Endothelial cell of umbilical vein (primary cell): Measurements from ENCODE around the gene KIAA1217.

ENCODE experiments used
- CTCF ChIP-seq, 2 donors: IDR thresholded peaks; 1 replicate in 1 of 2; 2 replicates in 1 of 2; pipeline ENCODE4 v1.5.1; 2011; ENCODE audit warnings: low read length in 2 of 2, mild to moderate bottlenecking in 2 of 2, moderate library complexity in 2 of 2, control low read depth in 1 of 2, inconsistent platforms in 1 of 2, low read depth in 1 of 2; ENCODE audit not compliant: insufficient read depth in 1 of 2; ENCODE audit errors: extremely low read depth in 1 of 2
- POLR2AphosphoS5 ChIP-seq: IDR thresholded peaks from 2 replicates; pipeline ENCODE4 v1.6.1; 2012; ENCODE audit warnings: low read depth, mild to moderate bottlenecking, control low read depth, low read length, moderate library complexity; ENCODE audit not compliant: insufficient read depth
- TF ChIP-seq, protein P1 (sequence below): IDR thresholded peaks from 2 replicates; pipeline ENCODE4 v1.6.1; 2011; ENCODE audit not compliant: insufficient read depth, insufficient read length

DNA sequence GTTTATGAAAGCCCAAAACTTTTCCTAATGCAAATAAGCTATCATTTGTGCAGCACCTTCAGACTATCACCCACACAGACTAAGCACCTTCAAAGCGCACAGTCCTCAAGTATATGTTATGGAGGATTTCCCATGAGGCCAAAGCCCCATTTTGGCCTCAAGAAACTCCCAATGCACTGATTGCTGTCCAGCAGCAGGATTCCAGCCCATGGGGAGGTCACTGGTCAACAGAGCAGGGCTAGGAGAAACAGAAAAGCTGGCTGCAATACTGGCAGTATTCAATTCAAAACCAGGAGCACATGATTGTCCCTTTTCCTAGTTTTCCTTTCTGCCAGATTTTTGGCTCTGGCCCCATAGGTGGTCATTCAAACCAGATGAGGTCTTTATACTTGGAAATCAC, 24.5 kb upstream of the KIAA1217 start:
- TF ChIP-seq, protein P1, sequence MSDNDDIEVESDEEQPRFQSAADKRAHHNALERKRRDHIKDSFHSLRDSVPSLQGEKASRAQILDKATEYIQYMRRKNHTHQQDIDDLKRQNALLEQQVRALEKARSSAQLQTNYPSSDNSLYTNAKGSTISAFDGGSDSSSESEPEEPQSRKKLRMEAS, result no peak
- no peak for TF ChIP-seq POLR2AphosphoS5
- no peak for TF ChIP-seq CTCF (IDR thresholded peaks at IDR 0.05; ENCODE audit: extremely low read depth in 1 of 2, insufficient read depth in 1 of 2, low read depth in 1 of 2, low read length in 2 of 2)
